Fibroblast of lung (primary cell): ENCODE measurements around the gene TXNRD2. TPM values are rescaled to one million over a fixed set of nuclear protein-coding genes. Genes with fewer than 3 reads are reported as not detected.

Experiments
- DNase-seq, 2 donors: peaks; one replicate each; pipeline versions ENCODE4 v3.0.0 to v3.0.0-alpha.2; 2010; ENCODE audit warnings: low read depth in 2 of 2
- H2AFZ ChIP-seq: 2 replicates; pipeline ENCODE4 v1.5.1; 2012; ENCODE audit warnings: low read length, control low read depth, inconsistent platforms
- H3K27ac ChIP-seq: 2 replicates; pipeline ENCODE4 v1.5.1; 2011; ENCODE audit warnings: low read length, control low read depth; ENCODE audit not compliant: insufficient read depth
- H3K27me3 ChIP-seq: 2 replicates; pipeline ENCODE4 v1.5.1; 2011; ENCODE audit warnings: mild to moderate bottlenecking, low read length; ENCODE audit not compliant: control insufficient read depth, insufficient read depth
- H3K36me3 ChIP-seq: 2 replicates; pipeline ENCODE4 v1.5.1; 2011; ENCODE audit warnings: low read length; ENCODE audit not compliant: control insufficient read depth, insufficient read depth
- H3K4me1 ChIP-seq: 2 replicates; pipeline ENCODE4 v1.5.1; 2011; ENCODE audit warnings: low read length; ENCODE audit not compliant: control insufficient read depth, insufficient read depth; ENCODE audit errors: extremely low read depth
- H3K4me2 ChIP-seq: 2 replicates; pipeline ENCODE4 v1.5.1; 2011; ENCODE audit warnings: low read length, control low read depth; ENCODE audit not compliant: insufficient read depth; ENCODE audit errors: extremely low read depth
- H3K4me3 ChIP-seq, 4 experiments: fragments of 200-600 bp in 1 of 4; sonication (generic) in 1 of 4; replicated peaks in 1 of 4; 2 replicates each; pipeline ENCODE4 v1.5.1; 2011 to 2016; ENCODE audit warnings: low read length in 4 of 4, low read depth in 3 of 4, mild to moderate bottlenecking in 3 of 4, control low read depth in 2 of 4, inconsistent platforms in 1 of 4, mixed read lengths in 1 of 4; ENCODE audit not compliant: insufficient read depth in 1 of 4; ENCODE audit errors: control extremely low read depth in 1 of 4
- H3K79me2 ChIP-seq: 2 replicates; pipeline ENCODE4 v1.5.1; 2012; ENCODE audit warnings: mild to moderate bottlenecking, low read length, inconsistent platforms; ENCODE audit not compliant: control insufficient read depth, insufficient read depth
- H3K9ac ChIP-seq: 2 replicates; pipeline ENCODE4 v1.5.1; 2011; ENCODE audit warnings: mild to moderate bottlenecking, low read length, control low read depth; ENCODE audit not compliant: insufficient read depth
- H3K9me3 ChIP-seq: 2 replicates; pipeline ENCODE4 v1.5.1; 2012; ENCODE audit warnings: low read depth, low read length; ENCODE audit not compliant: control insufficient read depth, insufficient read depth
- H4K20me1 ChIP-seq: 2 replicates; pipeline ENCODE4 v1.5.1; 2011; ENCODE audit warnings: low read length; ENCODE audit not compliant: control insufficient read depth, insufficient read depth; ENCODE audit errors: extremely low read depth
- EZH2 ChIP-seq: IDR thresholded peaks from 2 replicates; pipeline ENCODE4 v1.5.1; 2012; ENCODE audit warnings: low read length, control low read depth, mild to moderate bottlenecking; ENCODE audit errors: missing control alignments
- polyA plus RNA-seq, 2 donors: library from polyadenylated mRNA; depleted of rRNA in 1 of 2; stranded (reverse) in 1 of 2; unstranded in 1 of 2; fragments of >200 nt; gene quantifications; 2 replicates each; pipeline ENCODE4 v1.2.1, GENCODE V29; 2011 to 2012; ENCODE audit warnings: missing spikeins in 1 of 2
- total RNA-seq: library from RNA; depleted of rRNA; stranded (reverse); fragments of >200 nt; gene quantifications from 2 replicates; pipeline ENCODE4 v1.2.1, GENCODE V29; 2014
- TF ChIP-seq, protein P1 (sequence below), 2 donors: IDR thresholded peaks in 1 of 2; conservative IDR thresholded peaks in 1 of 2; 1 replicate in 1 of 2; 2 replicates in 1 of 2; pipeline ENCODE4 v1.5.1; 2011 to 2012; ENCODE audit warnings: low read length in 2 of 2, control low read depth in 1 of 2, inconsistent platforms in 1 of 2, low read depth in 1 of 2, mild to moderate bottlenecking in 1 of 2

Gene TXNRD2
- total and polyA plus RNA-seq, 2 donors (not counting 1 experiment from before 2014, with no cell fraction given), result 13.2 to 30.7 TPM

- no peak for TF ChIP-seq EZH2
- TF ChIP-seq, protein P1, sequence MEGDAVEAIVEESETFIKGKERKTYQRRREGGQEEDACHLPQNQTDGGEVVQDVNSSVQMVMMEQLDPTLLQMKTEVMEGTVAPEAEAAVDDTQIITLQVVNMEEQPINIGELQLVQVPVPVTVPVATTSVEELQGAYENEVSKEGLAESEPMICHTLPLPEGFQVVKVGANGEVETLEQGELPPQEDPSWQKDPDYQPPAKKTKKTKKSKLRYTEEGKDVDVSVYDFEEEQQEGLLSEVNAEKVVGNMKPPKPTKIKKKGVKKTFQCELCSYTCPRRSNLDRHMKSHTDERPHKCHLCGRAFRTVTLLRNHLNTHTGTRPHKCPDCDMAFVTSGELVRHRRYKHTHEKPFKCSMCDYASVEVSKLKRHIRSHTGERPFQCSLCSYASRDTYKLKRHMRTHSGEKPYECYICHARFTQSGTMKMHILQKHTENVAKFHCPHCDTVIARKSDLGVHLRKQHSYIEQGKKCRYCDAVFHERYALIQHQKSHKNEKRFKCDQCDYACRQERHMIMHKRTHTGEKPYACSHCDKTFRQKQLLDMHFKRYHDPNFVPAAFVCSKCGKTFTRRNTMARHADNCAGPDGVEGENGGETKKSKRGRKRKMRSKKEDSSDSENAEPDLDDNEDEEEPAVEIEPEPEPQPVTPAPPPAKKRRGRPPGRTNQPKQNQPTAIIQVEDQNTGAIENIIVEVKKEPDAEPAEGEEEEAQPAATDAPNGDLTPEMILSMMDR (conservative IDR thresholded peaks at IDR 0.05 in 1 of 2, IDR thresholded peaks at IDR 0.05 in 1 of 2; ENCODE audit: low read depth in 1 of 2, low read length in 2 of 2), result no peak
- H2AFZ ChIP-seq, result no peak overlapping the region
- no peak overlapping the region for H3K9ac ChIP-seq
- no peaks in the 10 kb centered on the region for H4K20me1 ChIP-seq
- H3K36me3 ChIP-seq, result peaks cover 2% of the 10 kb centered on the region
- peaks cover 3% of the 10 kb centered on the region for H3K4me1 ChIP-seq
- no peak overlapping the region for H3K4me2 ChIP-seq
- H3K27ac ChIP-seq, result no peak overlapping the region
- H3K27me3 ChIP-seq, result no peaks in the 10 kb centered on the region
- DNase-seq, result no peak
- no peaks in the 10 kb centered on the region for H3K9me3 ChIP-seq
- no peaks in the 10 kb centered on the region for H3K79me2 ChIP-seq
- H3K4me3 ChIP-seq, result no peak overlapping the region
These were observed 36.0 kb downstream of the TXNRD2 start for GRCh38 chr22:19905347-19906276.

GRCh38 chr22:19904935-19905334 is 36.7 kb downstream of the TXNRD2 start:
- no peak overlapping the region for H2AFZ ChIP-seq
- DNase-seq, result no peak
- H3K9ac ChIP-seq, result no peak overlapping the region
- TF ChIP-seq, protein P1 (conservative IDR thresholded peaks at IDR 0.05 in 1 of 2, IDR thresholded peaks at IDR 0.05 in 1 of 2; ENCODE audit: low read depth in 1 of 2, low read length in 2 of 2), result no peak
- TF ChIP-seq EZH2, result no peak
- H3K27me3 ChIP-seq, result no peaks in the 10 kb centered on the region
- no peak overlapping the region for H3K4me3 ChIP-seq
- no peak overlapping the region for H3K4me2 ChIP-seq
- peaks cover 2% of the 10 kb centered on the region for H3K36me3 ChIP-seq
- no peaks in the 10 kb centered on the region for H3K9me3 ChIP-seq
- peaks cover 3% of the 10 kb centered on the region for H3K4me1 ChIP-seq
- no peak overlapping the region for H3K27ac ChIP-seq
- H4K20me1 ChIP-seq, result no peaks in the 10 kb centered on the region
- H3K79me2 ChIP-seq, result no peaks in the 10 kb centered on the region

- TF ChIP-seq, protein P1 (conservative IDR thresholded peaks at IDR 0.05 in 1 of 2, IDR thresholded peaks at IDR 0.05 in 1 of 2; ENCODE audit: low read depth in 1 of 2, low read length in 2 of 2), result no peak
- no peak for TF ChIP-seq EZH2
- Histone ChIP-seq H3K36me3 (no peaks in the 10 kb centered on the region), H3K9me3 (no peaks in the 10 kb centered on the region), H3K4me3 (no peak overlapping the region), H3K79me2 (no peaks in the 10 kb centered on the region), H3K4me2 (no peak overlapping the region), H3K27me3 (no peaks in the 10 kb centered on the region), H3K4me1 (no peaks in the 10 kb centered on the region), H3K9ac (no peak overlapping the region), H3K27ac (no peak overlapping the region), H4K20me1 (no peaks in the 10 kb centered on the region), H2AFZ (no peak overlapping the region)
- DNase-seq, result no peak
These were observed 37.3 kb downstream of the TXNRD2 start for GRCh38 chr22:19904174-19904856.
